ENCODE results near the gene SKIC8. TPM values are rescaled to one million over a fixed set of nuclear protein-coding genes. Genes with fewer than 3 reads are reported as not detected.

Gene SKIC8
- total and polyA plus RNA-seq, 7 donors: 17.7 to 48.9 (median 32.9) TPM

GRCh38 chr15:78265137-78265460, 34.3 kb downstream of the SKIC8 start:
- DNase-seq (no peak), ATAC-seq (peak in 2 of 4 donors; percentile 17 to 24)
- Histone ChIP-seq H3K27me3 (ENCODE audit: insufficient read depth in 3 of 3, low read length in 2 of 3) (no peaks in the 10 kb centered on the region), H3K4me1 (peaks cover 43% of the 10 kb centered on the region), H3K9me3 (no peaks in the 10 kb centered on the region), H3K4me3 (peak overlapping the region; percentile 88), H3K36me3 (ENCODE audit: insufficient read depth in 1 of 2, low read depth in 1 of 2) (peaks cover 0 to under 1% of the 10 kb centered on the region in 2 donors), H3K27ac (peak overlapping the region; percentile 95)
- intact Hi-C loops (cut with DNase I): loop anchor here in 1 of 2 donors (10.0 kb wide), 1 partner anchor 260 kb away; no protein-coding TSS in a partner anchor
- TF ChIP-seq CTCF (IDR thresholded peaks at IDR 0.05): peak; percentile 13
- 18 to 29% (median 19%) methylated on average over 12 of the region's 12 CpGs for WGBS, 3 donors

- Histone ChIP-seq H3K4me3 (peak within 1 kb of the TSS; percentile 88), H3K9me3 (no peaks in the 10 kb centered on the region), H3K27ac (peak within 1 kb of the TSS; percentile 95), H3K4me1 (peaks cover 38% of the 10 kb centered on the region), H3K27me3 (ENCODE audit: insufficient read depth in 3 of 3, low read length in 2 of 3) (no peaks in the 10 kb centered on the region), H3K36me3 (ENCODE audit: insufficient read depth in 1 of 2, low read depth in 1 of 2) (no peaks in the 10 kb centered on the region)
- ATAC-seq (peak; percentile 40 to 71 (median 46)), DNase-seq (peak; percentile 76 to 85)
- WGBS, 3 donors: 3 to 4% (median 3%) methylated on average over 88 to 107 of the region's 107 CpGs
- intact Hi-C loops (cut with DNase I): loop anchor here in 1 of 2 donors (10.0 kb wide), 1 partner anchor 260 kb away; no protein-coding TSS in a partner anchor
- no peak for TF ChIP-seq CTCF (IDR thresholded peaks at IDR 0.05)
These were observed 34.9 kb downstream of the SKIC8 start, which contains the start of gene DNAJA4 for GRCh38 chr15:78264304-78265136. Gene DNAJA4 (plus strand): TSS chr15:78264562. CDS start chr15:78264764, 202 bp downstream.

- H3K9me3 ChIP-seq: no peaks in the 10 kb centered on the region
- WGBS, 3 donors: 77 to 90% (median 77%) methylated on average over 21 to 23 of the region's 23 CpGs
- ATAC-seq (peak in 1 of 4 donors; percentile 0), DNase-seq (no peak)
- H3K4me3 ChIP-seq: peak overlapping the region; percentile 88
- peaks cover 36% of the 10 kb centered on the region for H3K4me1 ChIP-seq
- H3K27me3 ChIP-seq (ENCODE audit: insufficient read depth in 3 of 3, low read length in 2 of 3): no peaks in the 10 kb centered on the region
- H3K36me3 ChIP-seq (ENCODE audit: insufficient read depth in 1 of 2, low read depth in 1 of 2): no peaks in the 10 kb centered on the region
- no peak for TF ChIP-seq CTCF (IDR thresholded peaks at IDR 0.05)
- intact Hi-C loops (cut with DNase I): loop anchor here in 1 of 2 donors (10.0 kb wide), 1 partner anchor 259 kb away; no protein-coding TSS in a partner anchor
- H3K27ac ChIP-seq: peak overlapping the region; percentile 95
These were observed 35.5 kb downstream of the SKIC8 start for GRCh38 chr15:78263907-78264303.

- Histone ChIP-seq H3K9me3 (no peaks in the 10 kb centered on the region), H3K27me3 (ENCODE audit: insufficient read depth in 3 of 3, low read length in 2 of 3) (no peaks in the 10 kb centered on the region), H3K4me1 (peaks cover 31% of the 10 kb centered on the region), H3K27ac (peak overlapping the region; percentile 95), H3K4me3 (no peak overlapping the region), H3K36me3 (ENCODE audit: insufficient read depth in 1 of 2, low read depth in 1 of 2) (no peaks in the 10 kb centered on the region)
- ATAC-seq: no peak
- WGBS, 3 donors: 91 to 95% (median 93%) methylated on average over 7 of the region's 7 CpGs
- intact Hi-C loops (cut with DNase I): loop anchor here in 1 of 2 donors (10.0 kb wide), 1 partner anchor 259 kb away; no protein-coding TSS in a partner anchor
- no peak for TF ChIP-seq CTCF (IDR thresholded peaks at IDR 0.05)
- DNase-seq: no peak
These were observed 36.0 kb downstream of the SKIC8 start for GRCh38 chr15:78263351-78263781.
